ENCODE results near the gene C22orf15.
A peak's percentile ranks its signal among the peaks of the same experiment; 100 is the strongest.

The C22orf15 gene

DNA sequence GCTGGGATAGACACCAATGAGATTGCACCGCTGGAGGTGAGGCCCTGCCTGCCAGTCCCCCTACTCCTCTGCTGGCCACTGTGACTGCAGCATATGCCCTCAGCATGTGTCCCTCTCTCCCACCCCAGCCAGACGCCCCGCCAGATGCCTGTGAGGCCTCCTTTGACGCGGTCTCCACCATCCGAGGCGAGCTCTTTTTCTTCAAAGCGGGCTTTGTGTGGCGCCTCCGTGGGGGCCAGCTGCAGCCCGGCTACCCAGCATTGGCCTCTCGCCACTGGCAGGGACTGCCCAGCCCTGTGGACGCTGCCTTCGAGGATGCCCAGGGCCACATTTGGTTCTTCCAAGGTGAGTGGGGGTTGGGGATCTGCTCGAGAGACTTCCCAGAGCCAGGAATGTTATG, 18.3 kb downstream of the C22orf15 start:
- no peak overlapping the region for H3K27ac ChIP-seq (ENCODE audit: low read length)
- WGBS (ENCODE audit: insufficient coverage, insufficient read length) = no CpG with 5 or more reads among the region's 15 CpGs
- H3K27me3 ChIP-seq (ENCODE audit: control insufficient read depth, insufficient read depth, low read length) = 0 out of 2 replicates have a peak, but pooled peaks cover 1% of the 10 kb centered on the region
- H3K36me3 ChIP-seq (ENCODE audit: control insufficient read depth, insufficient read depth, low read length) = peaks cover 2% of the 10 kb centered on the region; the same call in 1 of the 2 replicates
- no peak overlapping the region for H3K4me3 ChIP-seq (ENCODE audit: low read length)
- DNase-seq (ENCODE audit: low read depth, low spot score) = no peak
- H3K9me3 ChIP-seq (ENCODE audit: control insufficient read depth, insufficient read depth, low read length) = no peaks in the 10 kb centered on the region
- peaks cover 1% of the 10 kb centered on the region; the same call in 1 of the 2 replicates for H3K4me1 ChIP-seq (ENCODE audit: control insufficient read depth, insufficient read depth, low read length)

DNA sequence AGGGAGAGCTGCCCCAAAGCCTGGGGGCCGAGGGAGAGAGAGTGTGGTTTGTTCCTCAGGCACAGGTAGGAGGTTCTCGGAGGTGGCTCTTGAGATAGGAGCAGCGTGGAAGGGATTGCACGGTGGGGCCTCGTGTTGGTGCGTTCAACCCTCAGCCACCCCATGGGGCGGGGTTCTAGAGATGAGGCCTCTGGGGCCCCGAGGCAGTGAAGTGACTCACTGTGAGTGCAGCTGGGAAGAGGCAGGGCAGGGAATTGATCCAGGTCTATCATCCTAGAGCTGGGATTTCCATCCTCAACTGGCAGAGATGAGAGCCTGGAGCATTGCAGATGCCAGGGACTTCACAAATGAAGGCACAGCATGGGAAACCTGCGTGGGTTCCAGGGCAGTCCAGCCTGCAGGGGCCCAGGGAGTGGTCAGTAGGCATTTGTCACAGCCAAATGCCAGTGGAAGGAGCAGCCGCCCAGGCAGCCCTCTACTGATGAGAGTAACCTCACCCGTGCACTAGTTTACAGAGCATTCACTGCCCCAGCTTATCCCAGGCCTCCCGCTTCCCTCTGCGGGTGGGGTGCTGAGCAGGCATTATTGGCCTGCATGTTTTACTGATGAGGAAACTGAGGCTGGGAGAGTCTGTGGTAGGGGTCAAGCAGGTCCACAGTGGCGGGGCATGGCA, 18.9 kb downstream of the C22orf15 start:
- no CpG with 5 or more reads among the region's 14 CpGs for WGBS (ENCODE audit: insufficient coverage, insufficient read length)
- H3K27ac ChIP-seq (ENCODE audit: low read length) = no peak overlapping the region
- no peak overlapping the region for H3K4me3 ChIP-seq (ENCODE audit: low read length)
- no peaks in the 10 kb centered on the region for H3K9me3 ChIP-seq (ENCODE audit: control insufficient read depth, insufficient read depth, low read length)
- H3K4me1 ChIP-seq (ENCODE audit: control insufficient read depth, insufficient read depth, low read length) = peaks cover 1% of the 10 kb centered on the region; the same call in 1 of the 2 replicates
- no peak for DNase-seq (ENCODE audit: low read depth, low spot score)
- peaks cover 2% of the 10 kb centered on the region; the same call in 1 of the 2 replicates for H3K36me3 ChIP-seq (ENCODE audit: control insufficient read depth, insufficient read depth, low read length)
- H3K27me3 ChIP-seq (ENCODE audit: control insufficient read depth, insufficient read depth, low read length) = 0 out of 2 replicates have a peak, but pooled peaks cover 1% of the 10 kb centered on the region

DNA sequence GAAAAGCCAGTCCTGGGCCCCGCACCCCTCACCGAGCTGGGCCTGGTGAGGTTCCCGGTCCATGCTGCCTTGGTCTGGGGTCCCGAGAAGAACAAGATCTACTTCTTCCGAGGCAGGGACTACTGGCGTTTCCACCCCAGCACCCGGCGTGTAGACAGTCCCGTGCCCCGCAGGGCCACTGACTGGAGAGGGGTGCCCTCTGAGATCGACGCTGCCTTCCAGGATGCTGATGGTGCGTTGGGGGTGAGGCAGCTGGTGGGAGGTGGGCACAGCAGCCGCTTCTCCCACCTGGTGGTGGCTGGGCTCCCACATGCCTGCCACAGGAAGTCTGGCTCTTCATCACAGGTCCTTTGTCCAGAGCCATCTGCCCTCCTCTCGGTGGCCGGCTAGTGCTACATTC, 19.5 kb downstream of the C22orf15 start:
- DNase-seq (ENCODE audit: low read depth, low spot score) = no peak
- H3K36me3 ChIP-seq (ENCODE audit: control insufficient read depth, insufficient read depth, low read length) = peaks cover 2% of the 10 kb centered on the region; the same call in 1 of the 2 replicates
- no CpG with 5 or more reads among the region's 16 CpGs for WGBS (ENCODE audit: insufficient coverage, insufficient read length)
- H3K4me3 ChIP-seq (ENCODE audit: low read length) = no peak overlapping the region
- H3K4me1 ChIP-seq (ENCODE audit: control insufficient read depth, insufficient read depth, low read length) = peaks cover 1% of the 10 kb centered on the region; the same call in 1 of the 2 replicates
- no peak overlapping the region for H3K27ac ChIP-seq (ENCODE audit: low read length)
- H3K9me3 ChIP-seq (ENCODE audit: control insufficient read depth, insufficient read depth, low read length) = no peaks in the 10 kb centered on the region
- H3K27me3 ChIP-seq (ENCODE audit: control insufficient read depth, insufficient read depth, low read length) = 0 out of 2 replicates have a peak, but pooled peaks cover 1% of the 10 kb centered on the region

DNA sequence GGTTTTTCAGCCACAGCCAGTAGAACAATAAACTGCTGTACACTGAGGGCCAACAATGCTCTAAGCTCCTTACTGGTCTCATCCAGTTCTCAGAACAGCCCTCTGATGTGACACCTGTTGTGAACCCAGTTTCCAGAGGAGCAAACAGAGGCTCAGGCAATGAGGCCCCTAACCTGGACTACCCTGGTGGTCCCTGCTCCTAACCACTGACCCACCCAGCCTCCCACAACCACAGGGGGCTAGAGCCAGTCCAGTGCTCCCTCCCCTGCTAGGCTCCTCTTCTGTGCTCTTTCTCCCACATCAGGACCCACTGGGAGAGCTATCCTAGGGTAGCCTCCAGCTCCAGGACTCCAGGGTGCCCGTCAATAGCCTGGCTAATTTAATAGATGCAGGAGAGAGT, 19.9 kb downstream of the C22orf15 start:
- H3K27ac ChIP-seq (ENCODE audit: low read length) = no peak overlapping the region

DNA sequence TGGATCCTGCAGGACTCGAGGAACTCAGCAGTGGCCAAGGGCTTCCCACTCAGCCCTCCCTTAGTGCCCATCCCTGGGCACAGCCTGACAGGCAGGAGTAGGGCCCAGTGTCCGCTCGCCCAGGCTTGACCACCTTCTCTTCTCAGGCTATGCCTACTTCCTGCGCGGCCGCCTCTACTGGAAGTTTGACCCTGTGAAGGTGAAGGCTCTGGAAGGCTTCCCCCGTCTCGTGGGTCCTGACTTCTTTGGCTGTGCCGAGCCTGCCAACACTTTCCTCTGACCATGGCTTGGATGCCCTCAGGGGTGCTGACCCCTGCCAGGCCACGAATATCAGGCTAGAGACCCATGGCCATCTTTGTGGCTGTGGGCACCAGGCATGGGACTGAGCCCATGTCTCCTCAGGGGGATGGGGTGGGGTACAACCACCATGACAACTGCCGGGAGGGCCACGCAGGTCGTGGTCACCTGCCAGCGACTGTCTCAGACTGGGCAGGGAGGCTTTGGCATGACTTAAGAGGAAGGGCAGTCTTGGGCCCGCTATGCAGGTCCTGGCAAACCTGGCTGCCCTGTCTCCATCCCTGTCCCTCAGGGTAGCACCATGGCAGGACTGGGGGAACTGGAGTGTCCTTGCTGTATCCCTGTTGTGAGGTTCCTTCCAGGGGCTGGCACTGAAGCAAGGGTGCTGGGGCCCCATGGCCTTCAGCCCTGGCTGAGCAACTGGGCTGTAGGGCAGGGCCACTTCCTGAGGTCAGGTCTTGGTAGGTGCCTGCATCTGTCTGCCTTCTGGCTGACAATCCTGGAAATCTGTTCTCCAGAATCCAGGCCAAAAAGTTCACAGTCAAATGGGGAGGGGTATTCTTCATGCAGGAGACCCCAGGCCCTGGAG, 20.7 kb downstream of the C22orf15 start:
- WGBS (ENCODE audit: insufficient coverage, insufficient read length) = no CpG with 5 or more reads among the region's 15 CpGs
- Histone ChIP-seq H3K4me1 (ENCODE audit: control insufficient read depth, insufficient read depth, low read length) (peaks cover 1% of the 10 kb centered on the region; the same call in 1 of the 2 replicates), H3K27me3 (ENCODE audit: control insufficient read depth, insufficient read depth, low read length) (0 out of 2 replicates have a peak, but pooled peaks cover 1% of the 10 kb centered on the region), H3K9me3 (ENCODE audit: control insufficient read depth, insufficient read depth, low read length) (no peaks in the 10 kb centered on the region), H3K36me3 (ENCODE audit: control insufficient read depth, insufficient read depth, low read length) (peaks cover 2% of the 10 kb centered on the region; the same call in 1 of the 2 replicates), H3K4me3 (ENCODE audit: low read length) (no peak overlapping the region), H3K27ac (ENCODE audit: low read length) (no peak overlapping the region)
- no peak for DNase-seq (ENCODE audit: low read depth, low spot score)

More for the DNA sequence above, 19.9 kb downstream of the C22orf15 start:
- no CpG with 5 or more reads among the region's 1 CpG for WGBS (ENCODE audit: insufficient coverage, insufficient read length)
- no peak overlapping the region for H3K4me3 ChIP-seq (ENCODE audit: low read length)
- H3K36me3 ChIP-seq (ENCODE audit: control insufficient read depth, insufficient read depth, low read length) = peaks cover 2% of the 10 kb centered on the region; the same call in 1 of the 2 replicates
- 0 out of 2 replicates have a peak, but pooled peaks cover 1% of the 10 kb centered on the region for H3K27me3 ChIP-seq (ENCODE audit: control insufficient read depth, insufficient read depth, low read length)
- H3K4me1 ChIP-seq (ENCODE audit: control insufficient read depth, insufficient read depth, low read length) = peaks cover 1% of the 10 kb centered on the region; the same call in 1 of the 2 replicates
- H3K9me3 ChIP-seq (ENCODE audit: control insufficient read depth, insufficient read depth, low read length) = no peaks in the 10 kb centered on the region
- no peak for DNase-seq (ENCODE audit: low read depth, low spot score)

DNA sequence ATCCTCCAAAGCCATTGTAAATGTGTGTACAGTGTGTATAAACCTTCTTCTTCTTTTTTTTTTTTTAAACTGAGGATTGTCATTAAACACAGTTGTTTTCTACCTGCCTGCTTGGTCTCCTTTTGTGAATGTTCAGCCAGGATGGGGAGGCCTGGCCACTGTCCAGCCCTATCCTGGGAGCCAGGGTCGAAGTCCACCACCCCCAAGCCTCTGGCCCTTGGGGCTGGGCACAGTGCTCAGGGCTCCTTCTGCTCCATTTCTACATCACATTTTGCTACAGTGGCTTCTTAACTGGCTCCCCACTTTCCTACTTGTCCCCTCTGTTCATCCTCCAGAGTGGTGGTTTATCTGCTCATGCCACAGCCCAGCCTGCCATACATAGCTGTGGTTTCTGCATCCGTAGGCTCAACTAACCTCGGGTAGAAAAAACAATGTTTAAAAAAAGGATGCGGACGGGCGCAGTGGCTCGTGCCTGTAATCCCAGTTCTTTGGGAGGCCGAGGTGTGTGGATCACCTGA, 21.5 kb downstream of the C22orf15 start:
- Histone ChIP-seq H3K4me3 (ENCODE audit: low read length) (no peak overlapping the region), H3K4me1 (ENCODE audit: control insufficient read depth, insufficient read depth, low read length) (peaks cover 1% of the 10 kb centered on the region), H3K27me3 (ENCODE audit: control insufficient read depth, insufficient read depth, low read length) (0 out of 2 replicates have a peak, but pooled peaks cover 1% of the 10 kb centered on the region), H3K27ac (ENCODE audit: low read length) (no peak overlapping the region), H3K36me3 (ENCODE audit: control insufficient read depth, insufficient read depth, low read length) (peaks cover 2% of the 10 kb centered on the region; the same call in 1 of the 2 replicates), H3K9me3 (ENCODE audit: control insufficient read depth, insufficient read depth, low read length) (no peaks in the 10 kb centered on the region)
- WGBS (ENCODE audit: insufficient coverage, insufficient read length) = no CpG with 5 or more reads among the region's 8 CpGs
- no peak for DNase-seq (ENCODE audit: low read depth, low spot score)

DNA sequence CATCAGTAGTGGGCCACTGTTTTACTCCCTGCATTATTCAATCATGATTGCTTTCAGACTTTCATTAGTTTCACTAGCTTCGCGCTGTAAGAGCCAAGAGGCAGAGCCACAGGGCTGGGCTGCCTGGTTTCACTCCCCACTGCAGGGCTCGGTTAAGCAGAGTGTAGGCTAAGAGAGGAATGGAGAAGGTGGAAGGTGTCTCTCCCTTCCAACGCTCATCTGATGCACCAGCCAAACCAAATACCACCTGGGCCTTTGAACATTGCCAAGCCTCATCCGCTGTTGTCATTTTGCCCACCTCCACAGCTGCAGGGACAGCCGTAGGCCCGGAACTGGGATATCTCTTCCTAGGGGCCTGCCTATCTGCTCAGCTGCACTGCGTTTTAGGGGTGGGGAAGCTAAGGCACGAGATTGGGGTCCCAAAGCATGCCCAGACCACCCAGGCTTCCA, 23.5 kb downstream of the C22orf15 start:
- WGBS (ENCODE audit: insufficient coverage, insufficient read length) = no CpG with 5 or more reads among the region's 9 CpGs
- Histone ChIP-seq H3K27me3 (ENCODE audit: control insufficient read depth, insufficient read depth, low read length) (no peaks in the 10 kb centered on the region), H3K9me3 (ENCODE audit: control insufficient read depth, insufficient read depth, low read length) (no peaks in the 10 kb centered on the region), H3K36me3 (ENCODE audit: control insufficient read depth, insufficient read depth, low read length) (no peaks in the 10 kb centered on the region; the same call in 1 of the 2 replicates), H3K27ac (ENCODE audit: low read length) (no peak overlapping the region), H3K4me3 (ENCODE audit: low read length) (peak overlapping the region; percentile 19; the same call in 1 of the 2 replicates), H3K4me1 (ENCODE audit: control insufficient read depth, insufficient read depth, low read length) (no peaks in the 10 kb centered on the region; the same call in 1 of the 2 replicates)
- no peak for DNase-seq (ENCODE audit: low read depth, low spot score)

DNA sequence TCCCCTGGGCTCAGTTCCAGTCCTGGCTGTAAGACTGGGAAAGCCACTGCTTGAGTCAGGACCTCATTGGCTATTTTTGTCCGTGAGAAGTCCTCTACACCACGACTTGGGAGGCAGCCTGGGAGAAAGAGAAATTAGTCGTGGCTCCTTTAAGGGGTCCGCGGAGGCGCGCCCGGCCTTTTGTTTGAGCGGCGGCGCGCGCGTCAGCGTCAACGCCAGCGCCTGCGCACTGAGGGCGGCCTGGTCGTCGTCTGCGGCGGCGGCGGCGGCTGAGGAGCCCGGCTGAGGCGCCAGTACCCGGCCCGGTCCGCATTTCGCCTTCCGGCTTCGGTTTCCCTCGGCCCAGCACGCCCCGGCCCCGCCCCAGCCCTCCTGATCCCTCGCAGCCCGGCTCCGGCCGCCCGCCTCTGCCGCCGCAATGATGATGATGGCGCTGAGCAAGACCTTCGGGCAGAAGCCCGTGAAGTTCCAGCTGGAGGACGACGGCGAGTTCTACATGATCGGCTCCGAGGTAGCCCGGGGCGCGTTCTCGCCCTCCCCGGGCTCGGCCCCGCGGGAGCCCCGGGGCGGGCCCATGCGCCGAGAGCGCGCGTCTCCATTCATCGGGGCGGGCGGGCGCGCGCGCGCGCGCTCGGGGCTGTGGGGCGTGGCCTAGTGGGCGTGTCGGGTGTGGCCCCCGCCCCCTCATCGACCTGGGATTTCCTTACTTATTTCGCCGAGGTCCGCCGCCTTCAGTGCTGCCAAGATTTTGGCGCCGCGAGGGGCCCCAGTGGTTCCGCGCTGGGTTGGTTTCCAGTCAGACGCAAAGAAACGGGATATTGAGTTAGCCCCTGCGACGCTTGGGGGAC, 24.2 kb downstream of the C22orf15 start, which contains the start of gene SMARCB1:
Gene SMARCB1 (plus strand): TSS at position 215 of the 848 bp plus-strand sequence. CDS start 204 bp downstream, at position 419.
- no peaks in the 10 kb centered on the region; the same call in 1 of the 2 replicates for H3K4me1 ChIP-seq (ENCODE audit: control insufficient read depth, insufficient read depth, low read length)
- no peaks in the 10 kb centered on the region for H3K9me3 ChIP-seq (ENCODE audit: control insufficient read depth, insufficient read depth, low read length)
- no peaks in the 10 kb centered on the region for H3K27me3 ChIP-seq (ENCODE audit: control insufficient read depth, insufficient read depth, low read length)
- peaks cover under 1% of the 10 kb centered on the region; the same call in 1 of the 2 replicates for H3K36me3 ChIP-seq (ENCODE audit: control insufficient read depth, insufficient read depth, low read length)
- peak within 1 kb of the TSS; percentile 86; the same call in 1 of the 2 replicates for H3K4me3 ChIP-seq (ENCODE audit: low read length)
- no peak within 1 kb of the TSS for H3K27ac ChIP-seq (ENCODE audit: low read length)
- no peak for DNase-seq (ENCODE audit: low read depth, low spot score)
- WGBS (ENCODE audit: insufficient coverage, insufficient read length) = no CpG with 5 or more reads among the region's 97 CpGs

DNA sequence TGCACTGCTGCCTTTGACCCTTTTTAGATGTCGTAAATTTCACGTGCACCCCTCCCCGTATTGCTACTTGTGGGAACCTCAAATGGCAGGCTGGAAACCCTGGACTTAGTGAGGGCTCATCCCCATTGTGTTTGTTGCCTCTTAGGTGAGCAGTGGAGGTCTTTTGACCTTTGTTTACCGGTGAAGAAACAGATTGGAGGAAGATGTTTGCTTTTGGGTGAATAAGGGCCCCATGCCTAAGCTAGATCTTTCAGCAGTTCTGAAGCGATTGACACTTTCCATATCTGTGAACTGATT, 24.8 kb downstream of the C22orf15 start:
- WGBS (ENCODE audit: insufficient coverage, insufficient read length) = no CpG with 5 or more reads among the region's 5 CpGs
- H3K4me1 ChIP-seq (ENCODE audit: control insufficient read depth, insufficient read depth, low read length) = no peaks in the 10 kb centered on the region; the same call in 1 of the 2 replicates
- H3K36me3 ChIP-seq (ENCODE audit: control insufficient read depth, insufficient read depth, low read length) = peaks cover 4% of the 10 kb centered on the region; the same call in 1 of the 2 replicates
- H3K9me3 ChIP-seq (ENCODE audit: control insufficient read depth, insufficient read depth, low read length) = no peaks in the 10 kb centered on the region
- no peaks in the 10 kb centered on the region for H3K27me3 ChIP-seq (ENCODE audit: control insufficient read depth, insufficient read depth, low read length)
- DNase-seq (ENCODE audit: low read depth, low spot score) = no peak
- peak overlapping the region; percentile 86; the same call in 1 of the 2 replicates for H3K4me3 ChIP-seq (ENCODE audit: low read length)
- H3K27ac ChIP-seq (ENCODE audit: low read length) = no peak overlapping the region

Data from iPS DF 6.9 (cell line).